Suppressor macrophage (primary cell): ENCODE data around the gene SLC38A6.

Experiments
- DNase-seq, 4 experiments: peaks; one replicate each; pipeline ENCODE4 v3.0.0-alpha.2; 2020 to 2022

Gene SLC38A6

DNA sequence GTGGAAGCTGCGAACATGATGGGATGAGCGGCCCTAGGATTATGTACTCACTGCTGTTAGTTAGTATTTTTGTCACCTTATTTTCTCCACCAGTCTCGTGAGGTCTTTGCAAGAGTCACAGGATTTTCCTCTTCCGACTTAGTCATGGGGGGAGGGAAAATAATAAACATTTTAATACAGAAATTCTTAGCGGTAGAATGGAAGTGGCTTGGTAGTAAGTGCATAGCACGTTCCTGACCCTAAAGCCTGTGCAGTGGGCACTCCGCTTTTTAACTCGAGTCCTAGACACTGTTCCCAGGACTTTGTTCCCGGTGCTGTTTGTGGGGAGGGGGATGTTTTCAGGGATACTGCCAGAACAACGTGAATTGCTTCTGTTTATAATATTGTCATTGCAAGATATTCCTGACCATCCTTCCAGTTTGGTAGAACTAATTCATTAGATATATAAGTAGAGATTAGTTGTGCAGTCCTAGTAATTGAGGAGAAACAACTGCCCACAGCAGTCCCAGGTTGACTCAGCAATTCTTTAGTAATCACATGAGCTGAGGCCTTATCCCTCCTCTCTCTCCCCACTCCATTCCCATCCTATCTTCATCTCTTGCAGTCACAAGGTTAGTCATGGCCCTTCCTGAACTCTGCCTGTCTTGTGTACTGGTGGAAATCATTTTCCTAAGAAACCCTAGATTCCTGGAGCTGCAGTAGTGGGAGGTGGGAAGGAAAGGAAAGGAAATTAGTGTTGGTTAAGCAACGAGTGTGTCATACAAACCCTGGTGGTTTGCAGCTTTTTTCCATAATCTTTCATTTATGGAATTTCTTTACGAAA lies 799 bp downstream of the SLC38A6 start:
- peak; percentile 58 to 89 (median 80) for DNase-seq

DNA sequence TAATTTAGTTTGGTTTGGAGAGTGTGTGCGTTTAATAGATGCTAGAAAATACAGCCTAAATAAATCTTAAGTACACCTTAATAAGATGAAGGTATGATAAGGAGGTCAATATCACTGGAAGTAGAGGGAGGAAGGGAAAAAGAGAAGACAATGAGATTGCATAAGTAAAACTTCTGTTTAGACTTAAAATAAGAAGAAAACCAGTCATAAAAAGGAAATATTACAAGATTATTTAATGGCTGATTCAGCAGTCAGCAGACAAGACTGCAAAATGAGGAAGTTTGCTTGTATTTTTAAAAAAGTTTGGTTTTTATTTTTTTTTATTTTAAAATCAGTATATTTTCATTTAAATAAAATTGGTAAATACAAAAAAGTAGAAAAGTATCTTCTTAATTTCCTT lies 3.2 kb downstream of the SLC38A6 start:
- peak in 3 of 4 experiments; percentile 4 to 86 (median 82) for DNase-seq

DNA sequence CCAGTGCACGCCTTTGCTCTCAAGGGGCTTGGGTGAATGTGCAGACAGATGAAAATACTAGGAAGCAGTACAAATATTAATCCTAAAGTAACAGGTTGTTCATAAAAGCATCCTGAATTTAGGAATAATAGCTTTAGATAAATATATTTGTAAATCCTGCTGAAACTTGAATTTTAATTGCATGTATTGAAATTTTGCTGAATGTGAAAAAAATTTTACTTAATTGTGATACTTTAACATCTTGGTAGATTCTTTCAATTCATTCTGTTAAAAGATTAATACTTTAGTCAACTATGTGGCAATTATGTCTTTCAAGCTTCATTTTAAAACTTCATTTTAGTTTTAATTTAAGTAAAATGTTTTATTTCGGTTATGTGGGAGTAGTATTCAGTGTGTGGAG lies 5.5 kb downstream of the SLC38A6 start:
- DNase-seq, result no peak

DNA sequence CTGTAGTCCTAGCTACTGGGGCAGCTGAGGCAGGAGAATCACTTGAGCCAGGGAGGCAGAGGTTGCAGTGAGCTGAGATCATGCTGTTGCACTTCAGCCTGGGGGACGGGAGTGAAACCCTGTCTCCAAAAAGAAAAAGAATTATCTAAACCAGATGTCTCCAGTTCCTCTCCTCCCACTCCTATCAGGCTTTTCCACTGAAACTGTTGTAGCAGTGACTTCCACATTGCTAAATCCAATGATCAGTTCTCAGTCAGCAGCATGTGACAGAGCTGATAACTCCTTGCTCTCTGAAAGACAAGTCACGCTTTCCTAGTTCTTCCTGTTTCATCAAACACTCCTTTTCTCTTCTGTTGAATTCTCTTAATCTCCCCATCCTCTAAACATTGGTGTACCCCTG lies 8.6 kb downstream of the SLC38A6 start:
- DNase-seq, result peak; percentile 77 to 94 (median 87)

DNA sequence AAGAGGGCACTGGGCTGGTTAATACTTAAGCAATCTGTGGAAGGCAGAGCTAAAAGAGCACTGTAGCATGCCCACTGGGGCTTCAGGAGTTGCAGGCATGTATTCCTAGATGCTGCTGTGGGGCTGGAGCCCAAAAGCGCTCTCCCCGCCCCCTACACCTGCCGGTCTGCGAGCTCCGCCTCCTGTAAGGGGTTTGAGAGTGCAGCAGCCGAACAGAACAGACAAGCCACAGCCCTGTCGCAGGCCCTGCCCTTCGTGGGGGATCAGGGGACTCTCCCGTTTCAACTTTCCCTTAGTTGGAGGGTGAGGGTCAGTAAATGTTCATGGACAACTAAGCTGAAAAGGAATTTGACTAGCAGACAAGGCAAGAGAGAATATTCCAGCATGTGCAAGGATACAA lies 17.6 kb downstream of the SLC38A6 start:
- no peak for DNase-seq

DNA sequence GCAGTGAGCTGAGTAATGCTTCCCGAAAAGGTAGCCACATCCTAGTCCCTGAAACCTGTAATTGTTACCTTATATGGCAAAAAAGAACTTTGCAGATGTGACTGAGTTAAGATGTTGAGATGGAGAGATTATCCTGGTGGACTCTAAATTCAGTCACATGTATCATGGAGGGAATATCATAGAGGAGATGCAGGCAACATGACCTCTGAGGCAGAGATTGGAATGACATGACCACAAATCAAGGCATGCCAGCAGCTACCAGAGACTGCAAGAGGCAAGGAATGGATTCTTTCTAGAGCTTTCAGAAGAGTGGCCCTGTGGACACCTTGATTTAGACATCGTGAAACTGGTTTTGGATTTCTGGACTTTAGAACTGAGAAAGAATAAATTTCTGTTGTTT lies 18.5 kb downstream of the SLC38A6 start:
- no peak for DNase-seq

DNA sequence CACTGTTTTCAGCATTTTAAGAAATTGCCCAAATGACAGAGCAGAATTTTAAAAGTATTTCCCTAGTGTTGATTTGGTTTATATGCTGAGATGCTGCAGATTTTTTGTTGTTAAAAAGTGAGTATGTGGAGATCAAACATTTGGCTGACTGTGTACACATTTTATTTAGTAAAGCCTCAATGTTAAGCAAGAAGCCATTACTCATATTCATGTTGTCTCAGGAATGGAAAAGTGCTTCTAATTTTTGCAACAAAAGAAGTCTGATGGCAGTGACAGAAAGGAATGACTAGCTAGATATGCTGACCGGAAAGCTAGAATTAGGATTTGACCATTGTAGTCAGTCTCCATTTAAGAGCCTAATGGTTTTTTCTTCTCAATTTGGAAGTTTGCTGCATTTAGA lies 22.5 kb downstream of the SLC38A6 start:
- DNase-seq, result peak in 3 of 4 experiments; percentile 25 to 70 (median 59)

DNA sequence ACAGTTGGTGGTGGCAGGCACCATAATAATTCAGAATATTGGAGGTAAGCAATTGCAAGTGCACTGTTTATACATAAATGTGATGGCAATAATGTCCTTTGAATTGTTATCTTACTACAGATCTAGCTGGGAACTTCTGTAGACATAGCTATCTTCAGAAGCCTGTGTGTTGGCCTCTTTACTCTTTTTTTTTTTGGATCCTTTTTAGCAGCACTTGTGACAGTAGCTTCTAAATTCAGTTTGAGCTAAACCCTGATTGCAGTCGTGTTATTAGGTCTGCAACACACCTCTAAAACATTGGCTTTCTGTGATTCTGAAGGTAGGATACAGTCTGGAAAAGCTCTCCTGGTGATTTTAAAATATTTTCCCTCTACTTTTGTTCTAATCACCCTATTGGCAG lies 38.5 kb downstream of the SLC38A6 start:
- no peak for DNase-seq

DNA sequence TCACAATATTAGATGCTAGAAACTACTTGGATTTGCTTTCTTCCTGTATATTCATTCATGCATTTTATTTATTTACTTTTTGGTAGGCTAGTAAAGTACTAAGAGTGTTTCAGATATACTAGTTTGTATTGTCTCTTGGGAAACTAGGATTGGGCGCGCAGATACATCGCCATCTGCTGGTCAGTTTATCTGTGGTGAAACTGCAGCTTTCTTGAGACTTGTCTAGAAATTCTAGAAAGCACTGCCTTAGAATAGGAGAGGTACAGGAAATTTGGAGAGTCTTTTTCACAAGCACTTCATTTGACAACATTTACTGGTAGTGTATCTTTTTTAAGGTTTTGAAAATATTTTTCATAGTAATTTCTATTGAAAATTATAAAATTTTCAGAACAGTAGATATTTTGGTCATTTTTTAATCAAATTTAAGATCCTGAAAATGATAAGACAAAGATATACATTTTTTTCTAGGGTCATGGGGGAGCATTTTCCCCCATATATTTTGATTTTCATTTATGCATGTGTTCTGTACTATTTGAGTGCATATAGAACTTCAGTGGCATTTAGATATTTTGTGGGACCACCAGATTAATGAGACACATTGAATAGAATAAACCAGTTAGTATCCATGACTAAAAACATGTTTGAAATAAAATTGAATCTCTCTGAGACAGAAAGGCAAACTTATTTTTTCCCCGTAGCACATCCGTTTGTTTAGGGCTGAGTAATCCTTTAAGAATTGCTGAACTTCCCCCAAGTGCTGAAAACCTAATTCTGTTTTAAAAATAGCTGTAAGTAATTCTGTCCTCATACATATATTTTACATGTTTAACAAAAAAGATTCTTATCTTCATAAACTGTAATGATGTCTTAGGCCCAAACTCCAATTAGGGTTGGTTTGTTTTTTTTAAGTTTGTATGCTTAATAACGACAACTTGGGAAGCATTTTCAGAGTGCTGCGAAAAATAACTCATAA lies 44.5 kb downstream of the SLC38A6 start:
- peak; percentile 73 to 85 (median 77) for DNase-seq

DNA sequence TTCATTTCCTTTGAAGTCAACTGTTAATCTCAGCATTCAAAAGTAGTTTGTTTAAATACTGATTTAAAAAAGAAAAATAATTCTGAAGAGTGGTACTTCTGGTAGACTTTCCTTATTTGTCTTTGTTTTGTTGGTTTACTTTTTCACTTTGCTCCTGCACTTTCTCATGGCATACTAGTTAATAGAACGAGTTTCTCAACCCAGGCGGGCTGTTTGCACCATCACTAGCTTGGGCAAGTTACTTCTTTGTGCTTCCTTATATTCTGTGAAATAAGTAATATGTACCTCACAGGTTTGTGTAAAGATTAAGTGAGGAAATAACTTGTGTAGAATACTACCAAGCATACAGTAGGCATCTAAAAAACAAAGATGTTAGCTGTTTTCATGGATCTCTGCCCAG lies 45.5 kb downstream of the SLC38A6 start:
- DNase-seq, result peak in 3 of 4 experiments; percentile 19 to 40 (median 39)

DNA sequence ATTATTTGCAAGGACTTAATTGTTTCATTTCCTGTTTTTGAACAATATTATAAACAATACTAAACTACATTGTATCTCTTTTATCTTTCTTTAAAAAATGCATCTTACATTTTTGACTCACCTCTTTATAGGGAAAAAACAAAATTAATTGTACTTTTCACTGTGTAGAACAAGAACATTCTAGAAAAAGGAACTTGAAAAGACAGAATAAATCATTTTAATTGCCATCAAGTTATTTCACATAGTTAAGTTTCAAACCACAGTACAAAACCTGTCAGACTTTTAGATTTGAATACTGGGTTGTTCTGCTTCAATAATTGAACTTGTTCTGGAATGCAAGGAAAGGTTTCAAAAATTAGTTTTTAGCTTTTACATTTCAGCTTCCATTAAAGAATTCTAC lies 50.0 kb downstream of the SLC38A6 start:
- no peak for DNase-seq

DNA sequence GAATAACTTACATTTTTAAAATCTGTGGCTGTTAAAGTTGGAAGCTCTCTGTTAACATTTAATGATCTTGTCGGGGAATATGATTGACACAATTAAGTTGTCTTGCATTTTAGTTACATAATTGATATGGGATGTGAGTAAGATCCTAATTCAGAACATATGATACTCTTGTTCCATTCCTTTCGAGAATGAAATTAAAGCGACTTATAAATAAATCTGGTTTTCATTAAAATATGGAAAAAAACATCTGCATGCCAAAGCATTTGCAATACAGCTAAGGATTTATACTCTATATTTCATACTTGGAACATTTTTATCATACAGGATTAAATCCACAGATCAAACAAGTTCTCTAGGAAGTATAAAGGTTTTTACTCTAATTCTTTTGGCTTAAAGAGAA lies 52.0 kb downstream of the SLC38A6 start:
- DNase-seq, result no peak

DNA sequence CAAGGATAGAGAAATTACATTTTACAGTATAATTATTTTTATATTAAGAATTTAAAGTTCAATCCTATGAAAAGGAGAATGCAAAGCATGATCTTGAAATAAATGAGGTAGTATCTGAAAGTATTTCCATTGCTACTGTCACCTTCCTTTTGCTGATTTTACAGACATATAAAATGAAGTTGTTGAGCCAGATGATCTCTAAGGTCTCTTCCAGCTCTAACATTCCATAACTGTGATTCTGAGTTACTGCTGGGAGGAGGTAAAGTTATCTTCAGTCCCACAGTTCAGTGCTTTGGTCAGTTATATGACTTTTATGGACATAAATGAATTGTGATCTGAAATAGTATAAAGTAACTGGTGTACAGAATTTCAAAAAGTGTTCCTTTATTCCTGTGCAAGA lies 52.8 kb downstream of the SLC38A6 start:
- no peak for DNase-seq

DNA sequence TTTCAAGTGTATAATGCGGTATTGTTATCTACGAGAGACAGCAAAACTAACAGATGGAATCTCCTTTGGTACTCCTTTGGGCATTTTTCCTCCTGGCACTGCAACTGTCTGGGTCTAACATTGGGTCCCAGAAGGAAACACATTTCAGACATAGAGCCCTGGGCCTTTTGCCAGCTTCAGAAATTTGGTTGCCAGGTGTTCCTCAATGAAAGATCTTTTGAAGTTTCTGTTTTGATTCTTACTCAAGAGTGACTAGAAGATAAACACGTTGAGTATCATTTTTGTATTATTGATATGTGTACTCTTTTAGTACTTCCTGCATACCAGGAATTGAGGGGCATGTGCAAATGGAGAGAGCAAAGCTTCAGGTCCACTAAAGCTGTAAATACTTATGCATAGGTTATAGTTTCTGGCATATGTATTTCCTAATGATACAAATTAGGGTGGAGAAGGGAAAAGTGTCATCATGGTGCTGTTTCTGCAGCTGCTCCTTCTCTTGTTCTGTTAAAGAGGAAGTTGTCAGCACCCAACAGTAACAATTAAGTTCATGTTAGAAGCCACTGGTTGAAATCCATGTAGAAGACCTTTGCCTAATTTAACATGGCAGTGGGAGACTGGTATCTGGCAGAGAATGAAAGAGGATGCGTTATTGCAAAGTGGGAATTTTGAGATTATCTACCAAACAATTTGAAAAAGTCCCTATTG lies 53.5 kb downstream of the SLC38A6 start:
- DNase-seq, result peak; percentile 12 to 61 (median 30)

DNA sequence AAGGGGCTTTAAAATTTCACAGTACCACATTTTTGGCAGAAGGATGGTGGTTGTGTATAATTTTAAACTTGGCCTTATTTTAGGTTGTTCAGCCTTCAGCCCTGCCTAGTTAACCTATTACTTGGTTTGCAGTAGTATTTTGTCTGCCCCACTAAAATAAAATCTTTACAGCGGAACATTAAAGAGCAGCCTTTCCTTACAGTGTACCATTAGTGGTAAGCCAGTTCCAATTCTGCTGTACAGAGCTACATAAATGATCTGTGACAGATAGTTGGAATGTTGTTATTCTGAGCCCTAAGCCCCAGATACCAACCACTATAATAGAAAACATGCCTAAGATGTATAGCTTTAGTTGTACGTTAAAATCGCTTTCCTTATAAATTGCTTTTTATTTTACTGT lies 56.2 kb downstream of the SLC38A6 start:
- no peak for DNase-seq

DNA sequence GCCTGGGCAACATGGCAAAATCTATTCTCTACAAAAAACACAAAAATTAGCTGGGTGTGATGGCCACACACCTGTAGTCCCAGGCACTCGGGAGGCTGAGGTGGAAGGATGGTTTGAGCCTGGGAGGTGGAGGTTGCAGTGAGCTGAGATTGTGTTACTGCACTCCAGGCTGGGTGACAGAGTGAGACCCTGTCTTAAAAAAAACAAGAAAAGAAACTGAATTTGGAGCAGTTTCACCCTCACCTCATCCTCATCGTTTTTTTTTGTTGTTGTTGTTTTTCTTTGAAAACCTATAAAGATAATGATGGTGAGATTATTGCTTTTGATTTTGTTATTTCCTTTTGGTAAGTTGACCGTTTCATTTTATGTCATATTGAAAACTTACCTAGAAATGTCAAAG lies 60.7 kb downstream of the SLC38A6 start:
- DNase-seq, result no peak

DNA sequence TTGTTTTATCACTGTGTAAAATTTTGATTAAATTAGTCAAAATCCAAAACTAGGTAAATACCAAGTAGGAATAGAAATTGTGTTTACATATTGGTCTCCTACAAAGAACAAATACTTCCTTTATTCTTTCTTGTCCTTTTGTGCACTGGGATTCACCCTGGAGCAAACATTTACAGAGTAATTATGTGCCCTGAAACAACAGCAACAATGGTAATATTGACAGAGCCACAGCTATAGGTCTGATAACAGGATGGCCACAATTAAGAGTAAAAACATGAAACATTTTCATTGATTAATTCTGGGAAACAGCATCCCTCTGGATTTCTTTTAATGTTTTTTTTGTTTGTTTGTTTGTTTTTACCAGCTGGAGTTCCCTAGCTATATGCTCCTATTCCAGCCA lies 61.2 kb downstream of the SLC38A6 start:
- DNase-seq, result no peak

DNA sequence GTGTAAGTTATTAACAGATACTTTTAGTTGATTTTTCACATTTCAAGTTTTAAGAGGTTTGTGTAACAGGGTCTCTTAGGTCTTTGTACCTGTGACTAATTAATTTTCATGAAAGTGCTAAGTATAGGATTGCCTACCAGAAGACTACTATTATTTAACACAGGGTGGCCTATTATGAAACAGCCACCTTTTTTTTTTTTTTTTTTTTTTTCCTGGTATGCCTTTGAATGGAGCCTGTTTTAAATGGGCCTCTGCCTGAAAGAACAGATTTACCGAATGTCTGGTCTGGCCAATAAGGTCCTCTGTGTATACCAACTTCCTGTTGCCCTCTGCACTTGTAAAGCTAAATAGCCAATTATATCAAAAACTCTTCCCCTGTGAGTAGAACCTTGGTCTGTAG lies 62.5 kb downstream of the SLC38A6 start:
- DNase-seq, result no peak

DNA sequence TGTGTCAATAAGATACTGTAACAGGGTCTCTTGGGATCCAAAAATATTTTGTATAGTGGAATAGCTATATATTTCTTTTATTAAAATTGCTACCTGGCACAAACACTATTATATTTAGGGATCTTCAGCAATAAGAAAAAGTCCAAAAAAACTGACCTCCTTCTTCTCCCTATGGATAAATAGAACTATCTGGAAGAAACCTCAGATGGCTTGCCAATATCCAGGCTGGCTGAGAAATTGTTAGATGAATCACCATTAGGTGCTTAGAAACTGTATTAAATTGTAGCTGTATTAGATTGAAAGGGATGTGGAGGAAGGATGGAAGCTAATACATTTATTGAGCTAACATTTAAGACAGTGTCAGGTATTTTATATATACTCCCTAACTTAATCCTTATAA lies 66.0 kb downstream of the SLC38A6 start:
- no peak for DNase-seq

DNA sequence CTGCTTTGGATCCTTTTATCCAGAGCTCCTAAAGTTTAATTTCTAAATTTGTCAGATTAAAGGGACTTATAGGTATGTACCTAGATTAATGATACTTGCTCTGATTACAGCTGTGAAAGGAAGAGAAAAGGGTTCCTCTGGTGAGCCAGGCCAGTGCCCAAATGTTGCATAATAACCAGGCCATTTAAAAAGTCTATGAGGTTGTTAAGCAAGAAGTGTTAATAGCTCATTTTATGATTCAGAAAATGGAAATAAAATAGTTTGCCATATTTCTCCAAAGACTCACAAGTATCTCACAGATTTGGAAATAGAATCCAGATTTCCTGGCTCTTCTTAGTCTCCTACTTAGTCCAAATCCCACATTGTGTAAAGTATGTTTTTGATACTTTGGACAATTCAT lies 67.6 kb downstream of the SLC38A6 start:
- peak in 2 of 4 experiments; percentile 24 to 36 for DNase-seq

DNA sequence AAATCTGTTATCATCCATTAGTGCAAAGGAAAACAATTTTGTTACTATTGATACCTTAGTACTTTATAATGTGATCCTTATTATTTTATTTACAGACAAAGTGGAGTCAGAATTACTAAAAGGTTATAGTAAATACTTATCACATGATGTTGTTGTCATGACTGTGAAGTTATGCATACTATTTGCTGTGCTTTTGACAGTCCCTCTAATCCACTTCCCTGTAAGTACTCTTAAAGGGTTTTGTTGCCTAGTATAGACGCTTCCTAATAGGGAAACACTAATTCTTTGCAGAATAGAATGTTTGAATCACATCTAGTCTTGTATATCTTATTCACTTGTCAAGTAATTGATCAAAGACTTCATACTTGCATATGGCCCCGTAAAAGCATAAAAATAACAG lies 69.4 kb downstream of the SLC38A6 start:
- DNase-seq, result peak in 2 of 4 experiments; percentile 39 to 52

DNA sequence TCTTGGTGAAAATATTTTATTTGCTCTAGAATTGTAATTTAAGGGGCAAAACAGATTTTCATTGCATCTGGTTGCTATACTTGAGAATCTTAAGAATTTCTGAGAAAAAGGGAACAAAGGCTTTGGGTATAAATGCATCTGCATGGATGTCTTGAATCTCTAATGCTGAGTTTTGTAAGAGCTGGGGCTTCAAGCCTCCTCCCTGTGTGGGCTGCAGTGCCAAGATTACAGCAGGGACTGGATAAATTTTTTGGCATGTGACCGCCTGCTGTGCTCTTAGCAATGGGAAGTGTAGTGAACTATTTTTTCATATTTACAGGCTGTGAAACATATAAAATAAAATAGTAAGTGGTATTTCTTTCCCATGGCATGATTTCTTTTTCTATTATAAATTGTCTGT lies 70.0 kb downstream of the SLC38A6 start:
- peak; percentile 70 to 86 (median 84) for DNase-seq

DNA sequence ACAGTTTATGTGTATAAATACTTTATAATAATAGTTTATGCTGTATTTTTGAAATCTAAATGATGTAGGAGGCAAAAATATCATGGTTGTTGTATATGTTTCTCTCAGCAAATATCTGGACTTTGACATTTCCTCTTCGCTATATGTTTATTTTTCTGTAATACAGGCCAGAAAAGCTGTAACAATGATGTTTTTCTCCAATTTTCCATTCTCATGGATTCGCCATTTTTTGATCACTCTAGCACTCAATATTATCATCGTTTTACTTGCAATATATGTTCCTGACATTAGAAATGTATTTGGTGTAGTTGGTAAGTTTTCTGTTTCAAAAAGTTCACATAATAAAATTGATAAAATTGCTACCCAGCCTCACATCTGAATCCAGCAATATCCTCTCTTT lies 70.6 kb downstream of the SLC38A6 start:
- no peak for DNase-seq
